HUES48 (cell line): Measurements from ENCODE around the gene NCKAP5.

ENCODE experiments used
- H3K27ac ChIP-seq: one replicate; pipeline ENCODE4 v1.7.0; 2013; ENCODE audit warnings: low read depth, low read length, inconsistent platforms
- H3K27me3 ChIP-seq: 2 replicates; pipeline ENCODE4 v1.6.1; 2013; ENCODE audit warnings: mild to moderate bottlenecking, low read length; ENCODE audit not compliant: control insufficient read depth, insufficient read depth
- H3K36me3 ChIP-seq: 2 replicates; pipeline ENCODE4 v1.6.1; 2013; ENCODE audit warnings: low read length; ENCODE audit not compliant: control insufficient read depth, insufficient read depth
- H3K4me1 ChIP-seq: 2 replicates; pipeline ENCODE4 v1.6.1; 2013; ENCODE audit warnings: mild to moderate bottlenecking, low read length; ENCODE audit not compliant: control insufficient read depth, insufficient read depth
- H3K4me3 ChIP-seq: 2 replicates; pipeline ENCODE4 v1.5.1; 2013; ENCODE audit warnings: mild to moderate bottlenecking, low read depth, low read length
- H3K9ac ChIP-seq: 2 replicates; pipeline ENCODE4 v1.6.1; 2013; ENCODE audit warnings: mild to moderate bottlenecking, low read depth, low read length, moderate library complexity
- H3K9me3 ChIP-seq: 2 replicates; pipeline ENCODE4 v1.6.1; 2013; ENCODE audit warnings: low read length; ENCODE audit not compliant: control insufficient read depth, insufficient read depth

Gene NCKAP5

DNA sequence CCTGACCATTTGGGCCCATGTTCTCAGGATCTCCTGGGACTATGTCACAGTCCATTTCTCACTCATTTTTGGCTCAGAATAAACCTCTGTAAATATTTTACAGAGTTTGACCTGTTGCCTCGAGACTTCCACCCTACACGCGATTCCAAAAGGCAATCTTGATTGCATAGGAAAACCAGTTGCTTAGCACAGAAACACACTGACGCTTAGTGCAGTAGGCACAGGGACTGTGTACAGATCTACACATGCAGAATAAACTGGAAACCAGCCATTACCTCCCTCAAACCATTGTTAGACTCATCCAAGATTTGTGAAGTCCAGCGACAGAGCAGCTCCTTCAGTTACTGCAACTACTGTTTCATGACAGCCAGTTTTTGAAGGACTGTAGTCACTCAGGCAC, 73.0 kb downstream of the NCKAP5 start:
- H3K9me3 ChIP-seq, result no peaks in the 10 kb centered on the region

DNA sequence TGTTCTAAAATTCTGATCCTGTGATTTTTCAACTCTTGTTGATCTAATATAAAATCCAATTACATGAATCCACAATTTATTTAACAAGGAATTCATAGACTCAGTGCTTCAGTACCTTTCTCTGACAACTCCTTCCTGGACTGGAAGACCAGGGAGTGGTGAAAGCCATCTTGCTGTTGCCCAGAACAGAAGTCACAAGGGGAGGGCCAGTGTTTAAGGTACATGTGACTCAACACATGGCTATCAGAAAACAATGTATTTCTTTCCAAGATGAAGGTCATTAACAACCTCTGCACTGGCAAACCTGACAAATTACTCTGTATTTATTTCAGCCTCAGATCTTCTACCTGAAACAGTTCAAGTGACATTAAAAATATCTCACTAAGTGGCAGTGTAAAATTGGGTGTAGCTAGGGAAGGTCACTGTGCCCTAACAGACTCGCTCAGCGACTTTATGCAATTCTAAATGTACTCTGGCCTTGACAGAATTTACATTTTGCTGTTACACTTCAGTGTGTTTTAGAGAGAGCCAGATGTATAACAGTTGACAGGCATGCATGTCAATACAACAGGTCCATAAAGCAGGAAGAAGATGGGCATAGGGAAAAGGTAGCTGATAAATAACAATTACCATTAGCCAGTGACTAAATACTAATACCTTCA, 75.4 kb downstream of the NCKAP5 start:
- no peak overlapping the region for H3K27ac ChIP-seq
- no peak overlapping the region for H3K9ac ChIP-seq
- H3K27me3 ChIP-seq, result no peaks in the 10 kb centered on the region
- no peaks in the 10 kb centered on the region for H3K9me3 ChIP-seq
- H3K36me3 ChIP-seq, result no peaks in the 10 kb centered on the region
- H3K4me1 ChIP-seq, result peaks cover 10% of the 10 kb centered on the region; the same call in 1 of the 2 replicates
- no peak overlapping the region for H3K4me3 ChIP-seq

More for the DNA sequence above, 73.0 kb downstream of the NCKAP5 start:
- Histone ChIP-seq H3K4me1 (peaks cover 14% of the 10 kb centered on the region; the same call in 1 of the 2 replicates), H3K4me3 (no peak overlapping the region), H3K27me3 (no peaks in the 10 kb centered on the region), H3K9ac (no peak overlapping the region), H3K27ac (no peak overlapping the region), H3K36me3 (no peaks in the 10 kb centered on the region)

DNA sequence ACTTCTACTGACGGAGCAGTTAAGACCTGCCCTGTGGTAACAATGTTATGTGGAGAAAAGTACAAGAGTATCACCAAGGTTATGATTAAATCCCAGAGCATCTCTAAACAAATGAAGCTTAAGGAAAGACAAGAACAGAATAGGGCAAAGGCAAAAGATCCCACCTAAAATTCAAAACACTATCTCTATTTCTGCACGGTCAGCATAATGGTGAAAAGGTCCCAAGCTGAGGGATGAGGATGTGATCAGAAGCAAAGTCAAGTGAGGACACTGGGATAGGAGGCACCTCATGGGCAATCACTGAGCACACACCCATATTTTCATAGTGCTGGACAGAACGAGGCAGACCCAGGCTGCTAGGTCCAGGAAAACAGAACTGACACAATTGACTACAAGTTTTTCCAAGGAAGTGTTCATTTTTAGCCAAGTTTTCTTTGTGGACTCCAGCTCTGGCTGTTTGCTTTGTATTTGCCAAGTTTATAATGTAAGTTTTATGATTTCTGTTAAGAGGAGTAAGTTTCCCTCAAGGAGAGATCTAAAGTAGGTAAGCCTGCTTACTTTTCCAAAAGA, 77.8 kb downstream of the NCKAP5 start:
- no peaks in the 10 kb centered on the region for H3K4me1 ChIP-seq
- no peak overlapping the region for H3K27ac ChIP-seq
- H3K9me3 ChIP-seq, result no peaks in the 10 kb centered on the region
- no peak overlapping the region for H3K4me3 ChIP-seq
- H3K9ac ChIP-seq, result no peak overlapping the region
- no peaks in the 10 kb centered on the region for H3K27me3 ChIP-seq
- H3K36me3 ChIP-seq, result no peaks in the 10 kb centered on the region

DNA sequence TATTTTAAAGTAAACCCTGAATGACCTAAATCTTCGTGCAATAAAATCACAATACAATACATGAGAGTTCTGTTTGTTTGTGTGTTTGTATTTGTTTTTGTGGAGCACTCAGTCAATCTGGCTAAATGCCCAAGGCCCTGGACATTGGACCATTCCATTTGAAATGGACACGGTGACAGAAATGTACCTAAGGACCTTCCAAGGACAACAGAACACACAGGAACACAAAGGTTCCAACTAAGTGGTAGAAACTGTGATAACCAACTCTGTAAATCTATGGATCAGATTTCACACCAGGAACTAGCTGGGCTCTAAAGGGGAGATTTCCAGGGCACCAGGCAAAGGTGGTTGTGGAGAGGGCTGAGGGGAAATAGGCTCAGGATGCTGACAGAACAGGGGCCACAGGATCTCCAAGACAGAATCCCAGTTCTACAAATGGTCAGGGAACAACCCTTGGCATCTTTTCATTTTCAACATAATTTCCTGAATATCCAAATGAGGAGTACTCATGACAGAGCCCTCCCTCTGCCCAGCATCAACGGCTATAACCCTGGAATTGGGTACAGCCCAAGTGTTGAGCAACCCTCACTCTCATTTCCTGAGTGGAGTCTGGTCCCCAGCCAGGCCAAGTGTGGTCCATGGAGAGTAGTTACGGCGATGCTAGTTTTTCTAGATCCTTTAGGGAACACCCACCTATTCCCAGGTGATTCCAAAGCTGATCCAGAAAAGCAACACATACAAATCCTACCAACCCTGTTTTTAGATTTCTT, 78.4 kb downstream of the NCKAP5 start:
- Histone ChIP-seq H3K9me3 (no peaks in the 10 kb centered on the region), H3K27me3 (no peaks in the 10 kb centered on the region), H3K4me3 (no peak overlapping the region), H3K27ac (no peak overlapping the region), H3K9ac (no peak overlapping the region), H3K36me3 (no peaks in the 10 kb centered on the region), H3K4me1 (no peaks in the 10 kb centered on the region)

- no peak overlapping the region for H3K9ac ChIP-seq
These were observed 79.1 kb downstream of the NCKAP5 start for GRCh38 chr2:133489146-133489545.

GRCh38 chr2:133486771-133487191, 81.5 kb downstream of the NCKAP5 start:
- Histone ChIP-seq H3K4me1 (no peaks in the 10 kb centered on the region), H3K27ac (no peak overlapping the region), H3K9ac (no peak overlapping the region), H3K4me3 (no peak overlapping the region), H3K36me3 (no peaks in the 10 kb centered on the region), H3K27me3 (no peaks in the 10 kb centered on the region), H3K9me3 (no peaks in the 10 kb centered on the region)

More at GRCh38 chr2:133489146-133489545, 79.1 kb downstream of the NCKAP5 start:
- no peaks in the 10 kb centered on the region for H3K4me1 ChIP-seq
- no peaks in the 10 kb centered on the region for H3K9me3 ChIP-seq
- H3K4me3 ChIP-seq, result no peak overlapping the region
- no peak overlapping the region for H3K27ac ChIP-seq
- no peaks in the 10 kb centered on the region for H3K27me3 ChIP-seq
- H3K36me3 ChIP-seq, result no peaks in the 10 kb centered on the region

- Histone ChIP-seq H3K4me1 (no peaks in the 10 kb centered on the region), H3K27me3 (no peaks in the 10 kb centered on the region), H3K9ac (no peak overlapping the region), H3K27ac (no peak overlapping the region), H3K4me3 (no peak overlapping the region), H3K9me3 (no peaks in the 10 kb centered on the region), H3K36me3 (no peaks in the 10 kb centered on the region)
These were observed 82.4 kb downstream of the NCKAP5 start for GRCh38 chr2:133485868-133486267.

DNA sequence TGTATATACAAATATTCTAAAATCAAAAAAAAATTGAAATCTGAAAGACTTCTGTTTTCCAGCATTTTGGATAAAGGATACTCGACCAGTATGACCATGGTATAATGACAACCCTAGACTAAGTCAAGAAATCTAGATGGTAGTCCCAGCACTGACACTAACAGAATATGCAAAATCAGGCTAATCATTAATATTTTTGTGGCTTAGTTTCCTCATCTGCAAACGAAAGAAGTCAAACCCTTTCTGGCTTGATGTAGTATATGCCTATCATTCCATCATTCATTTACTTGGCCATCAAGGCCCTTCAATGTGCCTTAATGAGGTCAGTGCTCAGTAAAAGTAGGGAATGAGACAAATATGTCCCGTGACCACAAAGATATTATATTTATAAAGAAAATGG, 83.5 kb downstream of the NCKAP5 start:
- H3K27me3 ChIP-seq, result no peaks in the 10 kb centered on the region
- H3K9ac ChIP-seq, result no peak overlapping the region
- H3K4me3 ChIP-seq, result no peak overlapping the region
- H3K4me1 ChIP-seq, result no peaks in the 10 kb centered on the region
- no peak overlapping the region for H3K27ac ChIP-seq
- H3K36me3 ChIP-seq, result no peaks in the 10 kb centered on the region
- H3K9me3 ChIP-seq, result no peaks in the 10 kb centered on the region

- no peaks in the 10 kb centered on the region for H3K9me3 ChIP-seq
- no peaks in the 10 kb centered on the region for H3K27me3 ChIP-seq
- no peak overlapping the region for H3K27ac ChIP-seq
- H3K4me1 ChIP-seq, result no peaks in the 10 kb centered on the region
- H3K36me3 ChIP-seq, result no peaks in the 10 kb centered on the region
- H3K9ac ChIP-seq, result no peak overlapping the region
- no peak overlapping the region for H3K4me3 ChIP-seq
These were observed 84.2 kb downstream of the NCKAP5 start for GRCh38 chr2:133484106-133484505.

DNA sequence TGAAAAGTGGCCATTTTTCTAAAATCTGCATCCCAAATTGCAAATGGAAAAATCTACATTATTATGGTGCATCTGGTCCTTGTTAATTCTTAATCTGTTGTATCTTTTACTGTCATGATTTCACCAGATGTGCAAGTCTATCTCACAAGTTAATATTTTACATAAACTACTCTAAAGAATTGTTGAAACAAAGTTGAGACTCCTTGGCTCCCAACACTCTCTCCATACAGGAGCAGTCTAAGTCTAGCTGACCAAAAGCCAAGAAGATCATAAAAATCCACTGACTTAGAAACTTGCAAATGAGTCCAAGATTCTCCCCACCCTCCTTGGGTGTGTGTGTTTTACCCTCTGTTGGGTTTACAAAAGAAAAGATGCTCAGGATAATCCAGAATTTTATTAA, 85.1 kb downstream of the NCKAP5 start:
- Histone ChIP-seq H3K4me1 (no peaks in the 10 kb centered on the region), H3K27me3 (no peaks in the 10 kb centered on the region), H3K27ac (no peak overlapping the region), H3K9me3 (no peaks in the 10 kb centered on the region), H3K9ac (no peak overlapping the region), H3K36me3 (no peaks in the 10 kb centered on the region), H3K4me3 (no peak overlapping the region)
